Measurements from ENCODE around the gene AAGAB.

Gene AAGAB

GRCh38 chr15:67254238-67255175 is at the start of gene AAGAB, which contains the start of gene IQCH (continued):
- TF ChIP-seq ZNF26 (tag by site-specific recombination; IDR thresholded peaks at IDR 0.05) (no peak), ZBTB49 (tag by site-specific recombination; IDR thresholded peaks at IDR 0.05; ENCODE audit: low read depth) (no peak), ZNF2 (tag by site-specific recombination; IDR thresholded peaks at IDR 0.05) (peak; percentile 91; the same call in 1 of the 2 replicates), ZNF529 (tag by site-specific recombination; IDR thresholded peaks at IDR 0.05; ENCODE audit: insufficient replicate concordance) (no peak), ZNF148 (tag by site-specific recombination; IDR thresholded peaks at IDR 0.05; ENCODE audit: borderline replicate concordance) (peak; percentile 32; the same call in 1 of the 2 replicates), ZBTB8A (tag by site-specific recombination; IDR thresholded peaks at IDR 0.05) (peak; percentile 67), ZNF776 (tag by site-specific recombination; IDR thresholded peaks at IDR 0.05; ENCODE audit: borderline replicate concordance) (no peak), MEIS1 (CRISPR knock-in tag; IDR thresholded peaks at IDR 0.05; ENCODE audit: borderline replicate concordance) (no peak), ZNF560 (tag by site-specific recombination; IDR thresholded peaks at IDR 0.05; ENCODE audit: borderline replicate concordance) (peak; percentile 100), OSR2 (tag by site-specific recombination; IDR thresholded peaks at IDR 0.05) (peak; percentile 54), ZXDB (tag by site-specific recombination; IDR thresholded peaks at IDR 0.05) (peak; percentile 94), ZNF664 (tag by site-specific recombination; IDR thresholded peaks at IDR 0.05) (0 out of 2 replicates have a peak, but pooled peaks have one; percentile 29), KLF9 (tag by site-specific recombination; IDR thresholded peaks at IDR 0.05; ENCODE audit: low read depth) (peak; percentile 99), PRDM4 (tag by site-specific recombination; IDR thresholded peaks at IDR 0.05) (no peak), ZNF121 (tag by site-specific recombination; IDR thresholded peaks at IDR 0.05) (0 out of 2 replicates have a peak, but pooled peaks have one; percentile 34), CTCF (tag by site-specific recombination; IDR thresholded peaks at IDR 0.05) (peak; percentile 49; the same call in 1 of the 2 replicates), ZNF292 (tag by site-specific recombination; IDR thresholded peaks at IDR 0.05; ENCODE audit: borderline replicate concordance, low read depth) (no peak), ZNF423 (tag by site-specific recombination; IDR thresholded peaks at IDR 0.05) (no peak), GLIS2 (tag by site-specific recombination; IDR thresholded peaks at IDR 0.05) (peak; percentile 19; the same call in 1 of the 2 replicates), RBAK (tag by site-specific recombination; IDR thresholded peaks at IDR 0.05) (no peak), ZIC2 (tag by site-specific recombination; IDR thresholded peaks at IDR 0.05) (peak; percentile 74), ZNF639 (tag by site-specific recombination; IDR thresholded peaks at IDR 0.05) (peak; percentile 77; the same call in 1 of the 2 replicates), ZNF521 (tag by site-specific recombination; IDR thresholded peaks at IDR 0.05) (no peak), ZNF157 (tag by site-specific recombination; IDR thresholded peaks at IDR 0.05) (no peak), ZFP37 (tag by site-specific recombination; IDR thresholded peaks at IDR 0.05) (peak; percentile 85)
